Fibroblast of the conjunctiva (primary cell): Measurements from ENCODE around the gene PAK1.
"Not testable (repeated sequence)": the region's sequence is repeated elsewhere in the genome, so short reads cannot be mapped to it uniquely, and the experiment has no call there.

Experiments used
- DNase-seq: peaks from one replicate; pipeline ENCODE4 v3.0.0-alpha.2; 2010; ENCODE audit warnings: low read depth

PAK1 gene

DNA sequence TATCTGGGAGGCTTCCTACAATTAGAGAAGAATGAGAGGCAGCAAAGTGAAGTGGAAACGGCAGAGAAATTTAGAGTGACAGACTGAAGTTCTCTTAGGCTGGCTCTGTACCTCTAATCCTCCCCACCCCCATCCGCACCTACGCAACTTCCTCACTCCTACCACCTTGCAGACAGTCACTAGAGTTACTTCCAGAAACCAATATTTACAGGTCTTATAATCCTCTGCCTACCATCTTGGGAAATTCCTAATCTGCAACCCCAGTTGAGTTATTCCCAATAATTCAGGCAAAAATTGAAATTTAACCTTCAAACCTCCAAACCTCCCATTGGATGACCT lies 71.7 kb downstream of the PAK1 start:
- DNase-seq, result no peak

DNA sequence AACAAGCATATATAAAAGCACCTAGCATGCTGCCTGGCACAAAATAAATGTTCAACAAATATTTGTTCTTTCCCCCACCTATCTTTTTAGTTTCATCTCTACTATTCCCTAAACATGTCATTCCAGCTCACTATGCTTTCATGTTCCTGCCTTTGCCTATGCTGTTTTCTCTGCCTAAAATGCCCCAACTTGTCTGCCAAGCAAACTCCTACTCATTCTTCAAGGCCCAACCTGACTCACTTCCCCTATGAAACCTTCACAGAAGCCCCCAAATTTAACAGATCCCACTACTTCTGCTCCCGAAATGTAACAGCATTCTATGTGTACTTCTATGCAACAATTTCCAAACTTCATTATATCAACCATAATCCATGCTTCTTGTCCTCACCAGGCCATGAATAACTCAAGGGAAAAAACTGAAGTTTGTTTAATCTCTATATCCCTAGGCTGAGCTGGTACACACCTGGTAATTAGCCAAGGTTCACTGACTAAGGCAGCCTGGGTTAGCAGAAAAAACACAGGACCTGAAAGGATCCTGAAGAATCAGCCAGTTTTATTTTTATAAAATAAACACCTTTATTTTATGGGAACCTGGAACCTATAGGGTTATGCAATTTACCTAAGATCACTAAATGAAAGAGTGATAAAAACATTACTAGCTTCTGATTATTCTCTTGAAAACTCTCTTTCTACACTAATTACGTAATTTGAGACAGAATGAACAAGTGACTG lies 72.2 kb downstream of the PAK1 start:
- DNase-seq, result no peak

DNA sequence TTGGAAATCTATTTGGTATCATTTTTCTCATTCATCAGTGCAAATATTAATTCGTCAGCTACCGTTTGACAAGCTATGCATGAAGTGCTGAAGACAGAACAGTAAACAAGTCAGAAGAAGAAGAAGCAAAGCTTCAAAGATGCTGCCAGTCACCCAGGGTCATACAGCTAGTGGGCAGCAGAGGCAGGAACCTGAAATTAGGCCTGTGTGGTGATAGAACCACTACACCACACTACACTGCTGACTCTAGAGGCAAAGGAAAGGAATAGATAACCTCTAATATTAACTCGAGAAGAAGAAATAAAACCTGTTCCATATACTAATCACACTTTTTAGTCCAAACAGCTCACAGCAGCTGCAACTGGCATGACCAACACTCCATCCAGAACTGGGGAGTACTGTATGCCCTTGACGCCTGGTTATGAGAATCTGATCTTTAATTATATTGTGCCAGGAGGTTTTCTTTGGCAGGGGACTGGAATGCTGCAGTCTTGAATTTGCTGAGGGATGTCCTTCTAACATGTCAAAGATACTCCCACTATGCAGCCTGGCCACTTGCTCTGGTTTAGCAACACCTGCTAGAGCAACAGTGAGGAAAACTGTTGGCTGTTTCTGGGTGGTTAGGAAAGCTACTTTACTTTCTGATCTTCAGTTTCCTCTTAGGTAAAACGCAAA lies 73.0 kb downstream of the PAK1 start:
- no peak for DNase-seq

DNA sequence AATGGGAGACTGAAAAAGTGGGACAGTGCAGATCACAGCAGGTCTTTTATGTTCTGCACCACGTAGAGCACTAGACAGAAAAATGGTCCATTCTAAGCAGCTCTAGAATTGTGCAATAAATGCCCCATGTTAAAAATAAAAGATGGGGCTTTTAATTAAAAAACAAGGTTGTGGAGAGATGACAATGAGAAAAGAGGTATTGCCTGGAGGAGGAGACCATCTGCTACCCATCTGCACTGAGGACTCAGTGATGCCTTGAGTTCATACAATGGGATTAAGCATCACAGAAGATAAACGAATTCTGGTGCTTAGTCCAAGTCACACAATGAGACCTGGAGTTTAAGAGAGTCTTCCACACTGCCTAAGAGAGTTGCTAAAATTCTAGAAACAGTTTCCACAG lies 73.6 kb downstream of the PAK1 start:
- DNase-seq, result no peak

DNA sequence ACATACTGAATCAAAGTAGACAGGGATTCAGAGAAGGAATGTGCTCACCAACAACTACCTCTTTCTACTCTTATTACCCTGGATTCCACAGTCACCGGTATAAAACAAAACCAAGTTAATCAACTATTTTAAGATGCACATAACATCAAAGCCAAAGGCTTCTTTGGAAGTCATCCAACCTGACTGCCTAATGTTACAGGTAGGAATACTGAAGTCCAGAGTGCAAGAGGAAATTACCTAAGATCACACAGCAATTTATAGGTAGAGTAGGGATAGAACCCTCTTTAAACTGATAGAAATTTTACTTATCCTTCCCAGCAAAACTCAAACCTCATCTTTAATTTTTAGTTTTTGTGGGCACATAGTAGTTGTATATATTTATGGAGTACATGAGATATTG lies 76.3 kb downstream of the PAK1 start:
- no peak for DNase-seq

DNA sequence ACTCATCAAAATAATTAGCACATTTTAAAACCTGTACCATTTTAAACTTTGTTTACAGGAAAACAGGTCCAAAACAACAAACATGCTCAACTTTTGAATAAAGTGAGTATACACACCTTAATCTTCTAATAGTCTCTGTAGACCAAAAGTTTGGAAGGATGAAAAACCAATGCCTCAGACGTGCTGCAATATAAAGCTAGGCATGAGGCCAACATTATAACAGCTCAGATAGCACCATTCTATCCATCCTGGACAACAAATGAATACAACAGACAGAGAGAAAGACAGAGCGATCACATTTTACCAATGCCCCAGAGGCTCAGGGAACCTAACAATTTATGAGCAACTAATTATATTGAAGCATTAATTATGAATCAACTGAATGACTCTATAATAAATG lies 77.0 kb downstream of the PAK1 start:
- no peak for DNase-seq

DNA sequence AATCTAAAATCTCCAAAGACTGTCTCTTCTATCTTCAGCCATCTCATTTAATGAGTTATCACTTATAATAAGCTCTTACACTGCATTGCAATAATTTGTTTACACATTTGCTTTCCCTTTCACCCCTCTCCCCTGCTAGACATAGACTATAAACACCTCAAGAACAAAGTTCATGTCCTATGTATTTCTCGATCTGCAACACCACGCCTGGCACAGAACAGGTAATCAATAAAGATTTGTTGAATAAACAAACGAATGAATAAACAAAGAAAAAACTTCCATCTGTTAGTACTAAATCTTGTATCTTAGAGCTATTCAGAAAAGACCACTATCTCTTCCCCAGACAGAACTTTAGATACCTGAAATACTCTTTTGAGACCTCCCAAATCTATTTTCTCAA lies 77.6 kb downstream of the PAK1 start:
- no peak for DNase-seq

DNA sequence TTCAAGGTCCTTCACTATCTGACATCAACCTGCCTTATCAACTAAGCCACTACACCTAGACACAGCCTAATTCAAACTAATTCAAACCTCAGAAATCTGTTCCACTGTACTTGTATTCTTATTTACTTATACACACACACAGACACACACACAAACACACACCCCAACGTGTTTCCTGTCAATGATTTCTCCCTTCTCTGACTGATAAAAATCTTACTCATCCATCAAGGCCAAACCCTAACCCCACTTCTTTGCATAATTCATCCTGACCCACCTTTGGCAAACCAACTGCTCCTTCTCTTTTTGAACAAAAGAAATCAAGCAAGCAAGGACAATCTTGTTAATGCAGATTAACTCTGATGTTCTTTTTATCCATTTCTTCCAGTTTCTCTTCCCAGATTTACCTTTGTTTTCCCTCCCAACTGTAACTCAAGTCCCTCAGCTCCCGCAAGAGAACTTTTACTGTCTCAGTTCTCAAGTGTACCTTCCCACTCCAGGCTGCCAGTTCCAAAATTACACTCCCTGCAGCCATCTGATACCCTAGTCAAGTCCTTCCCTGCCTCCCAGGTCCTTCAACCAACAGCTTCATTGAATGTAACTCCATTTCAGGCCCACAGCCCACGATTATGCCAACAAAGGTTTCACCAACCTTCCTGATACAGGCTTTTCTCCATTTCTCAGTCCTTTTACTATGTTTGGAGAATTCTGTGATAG lies 78.3 kb downstream of the PAK1 start:
- no peak for DNase-seq

DNA sequence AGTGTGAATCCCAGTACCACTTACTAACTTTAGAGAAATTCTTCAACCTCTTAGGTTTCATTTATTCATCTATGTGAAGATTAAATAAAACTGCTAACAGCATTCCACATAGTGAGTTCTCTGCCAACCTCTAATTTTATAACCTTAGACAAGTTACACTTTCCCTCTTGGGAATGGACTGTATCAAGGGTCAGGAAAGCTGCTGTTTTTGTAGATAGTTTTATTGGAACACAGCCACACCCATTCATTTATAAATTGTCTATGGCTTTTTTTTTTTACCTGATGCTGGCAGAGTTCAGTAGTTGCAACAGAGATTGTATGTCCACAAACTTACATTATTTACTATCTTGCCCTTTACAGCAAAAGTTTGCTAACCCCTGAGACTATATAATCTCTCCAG lies 81.1 kb downstream of the PAK1 start:
- DNase-seq, result no peak

DNA sequence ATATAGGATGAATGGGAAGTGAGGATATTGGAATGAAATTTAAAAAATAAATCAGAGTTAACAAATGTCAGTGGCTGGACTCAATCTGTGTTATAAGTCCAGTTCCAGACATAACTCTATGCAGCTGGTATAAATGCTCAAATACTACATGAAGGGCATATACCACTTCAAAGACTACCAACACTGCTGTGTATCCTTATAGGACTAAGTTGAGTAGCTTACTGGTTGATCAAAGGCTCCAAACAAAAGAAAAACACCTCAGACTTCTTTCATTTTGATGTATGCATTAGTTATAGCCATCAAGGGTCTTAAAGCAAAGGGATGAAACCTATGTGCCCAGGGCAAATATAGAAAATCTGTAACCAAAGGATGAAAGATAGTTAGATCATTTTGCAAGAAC lies 86.2 kb downstream of the PAK1 start:
- DNase-seq, result no peak

DNA sequence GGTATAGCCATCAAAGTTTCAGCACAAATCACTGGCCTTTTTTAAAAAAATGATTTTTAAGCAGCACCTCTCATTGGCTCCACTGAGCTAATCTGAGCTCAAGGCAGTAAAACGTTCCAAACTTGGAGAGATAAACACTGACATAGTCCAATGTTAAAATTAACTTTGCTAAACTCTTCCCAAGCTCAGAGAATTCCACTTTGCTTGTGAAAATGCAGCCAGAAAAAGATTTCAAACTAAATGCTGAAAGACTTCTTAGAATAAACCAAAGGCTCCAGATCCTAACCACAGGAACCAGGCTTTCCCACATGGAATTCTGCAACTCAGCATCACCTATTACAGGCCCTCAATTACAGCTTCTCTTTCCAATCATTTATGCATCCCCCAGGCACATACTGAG lies 87.7 kb downstream of the PAK1 start:
- DNase-seq, result no peak

DNA sequence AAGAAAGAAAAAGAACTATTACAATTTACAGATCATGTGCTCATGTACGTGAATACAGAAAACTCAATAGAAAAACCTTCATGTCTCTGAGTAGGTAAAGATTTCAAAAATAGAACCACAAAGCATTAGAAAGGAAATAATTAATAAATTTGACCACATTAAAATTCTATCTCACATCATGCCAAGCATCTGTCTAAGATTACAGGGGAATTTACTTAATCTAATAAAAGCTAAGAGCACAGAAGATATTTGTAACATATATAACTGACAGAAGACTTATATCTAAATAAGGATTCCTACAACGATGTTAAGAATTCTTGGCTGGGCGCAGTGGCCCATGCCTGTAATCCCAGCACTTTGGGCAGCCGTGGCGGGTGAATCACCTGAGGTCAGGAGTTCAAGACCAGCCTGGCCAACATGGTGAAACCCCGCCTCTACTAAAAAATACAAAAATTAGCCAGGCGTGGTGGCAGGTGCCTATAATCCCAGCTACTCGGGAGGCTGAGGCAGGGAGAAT lies 88.6 kb downstream of the PAK1 start:
- not testable (repeated sequence) for DNase-seq

DNA sequence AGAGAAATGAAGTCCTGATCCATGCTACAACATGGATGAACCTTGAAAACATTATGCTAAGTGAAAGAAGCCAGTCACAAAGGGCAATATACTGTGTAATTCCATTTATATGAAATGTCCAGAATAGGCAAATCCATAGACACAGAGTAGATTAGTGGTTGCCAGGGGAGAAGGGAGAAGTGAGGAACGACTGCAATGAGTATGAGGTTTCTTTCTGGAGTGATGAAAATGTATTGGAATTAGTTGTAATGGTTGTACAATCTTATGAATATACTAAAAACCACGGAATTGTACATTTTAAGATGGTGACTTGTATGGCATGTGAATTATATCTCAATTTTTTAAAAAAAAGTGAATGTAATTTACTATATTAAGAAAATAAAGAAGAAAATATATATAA lies 89.3 kb downstream of the PAK1 start:
- no peak for DNase-seq

DNA sequence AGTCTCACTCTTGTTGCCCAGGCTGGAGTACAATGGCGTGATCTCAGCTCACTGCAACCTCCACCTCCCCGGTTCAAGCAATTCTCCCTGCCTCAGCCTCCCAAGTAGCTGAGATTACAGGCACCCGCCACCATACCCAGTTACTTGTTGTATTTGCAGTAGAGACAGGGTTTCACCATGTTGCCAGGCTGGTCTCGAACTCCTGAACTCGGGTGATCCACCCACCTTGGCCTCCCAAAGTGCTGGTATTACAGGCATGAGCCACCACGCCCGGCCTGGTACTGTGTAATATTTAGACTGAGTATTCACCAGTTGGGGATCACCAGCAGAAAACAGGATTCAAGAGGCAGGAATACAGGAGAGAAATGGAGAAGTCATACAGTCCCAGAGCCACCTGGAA lies 90.5 kb downstream of the PAK1 start:
- DNase-seq, result not testable (repeated sequence)

DNA sequence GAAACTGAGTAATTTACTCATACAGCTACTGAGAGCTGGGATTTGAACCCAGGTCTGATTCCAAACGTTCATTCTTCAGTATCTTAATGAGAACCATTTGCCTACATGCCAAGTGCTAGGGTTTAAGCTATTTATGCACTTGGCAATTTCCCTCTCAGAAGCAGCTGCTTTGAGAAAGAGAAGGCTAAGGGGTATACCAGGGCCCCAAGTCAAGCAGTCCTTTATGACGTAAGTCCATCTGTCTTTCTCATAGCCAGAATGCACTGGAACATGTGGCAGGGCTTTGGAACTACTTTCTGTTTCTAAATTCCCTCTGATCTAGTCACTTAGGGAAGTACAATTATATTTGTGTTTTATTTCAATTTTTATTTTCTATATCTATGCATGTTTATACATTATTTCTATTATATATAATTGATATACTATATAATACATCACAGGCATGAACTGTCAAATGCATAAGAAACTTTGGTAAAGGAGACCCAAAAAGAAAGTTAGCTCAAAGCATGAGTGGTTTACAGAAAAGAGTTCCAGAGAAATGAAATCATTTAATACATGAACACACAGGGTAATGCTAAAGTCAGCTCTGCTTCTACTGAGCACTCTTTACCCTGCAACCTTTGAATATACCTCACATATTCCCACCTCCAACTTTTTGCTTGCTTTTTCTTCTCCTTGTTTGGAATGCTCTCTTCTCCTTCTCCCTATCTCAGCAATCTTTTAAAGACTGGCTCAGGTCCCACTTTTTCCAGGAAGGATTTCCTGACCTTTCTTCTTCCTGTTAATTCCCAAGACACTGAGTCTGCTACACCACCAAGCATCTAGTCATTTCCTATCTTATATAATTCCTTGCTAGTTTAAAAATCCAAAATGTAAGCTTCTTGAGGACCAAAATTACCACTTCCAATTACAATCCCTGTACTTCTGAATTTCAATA lies 91.9 kb downstream of the PAK1 start:
- peak; percentile 61 for DNase-seq

DNA sequence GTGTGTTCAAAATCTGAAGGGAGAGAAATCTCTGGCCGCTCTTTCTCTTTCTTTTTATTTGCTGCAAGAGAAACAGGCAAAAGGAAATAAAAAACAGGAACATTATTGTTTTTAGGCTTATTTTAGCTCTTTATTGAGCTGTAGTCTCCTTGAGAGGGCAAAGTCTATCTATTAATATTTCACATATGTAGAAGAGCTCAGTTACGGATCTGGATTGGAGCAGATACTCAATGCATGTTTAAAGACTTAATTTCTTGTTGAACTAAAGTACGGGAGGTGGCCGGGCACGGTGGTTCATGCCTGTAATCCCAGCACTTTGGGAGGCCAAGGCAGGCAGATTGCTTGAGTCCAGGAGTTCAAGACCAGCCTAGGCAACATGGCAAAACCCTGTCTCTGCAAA lies 94.0 kb downstream of the PAK1 start:
- no peak for DNase-seq

DNA sequence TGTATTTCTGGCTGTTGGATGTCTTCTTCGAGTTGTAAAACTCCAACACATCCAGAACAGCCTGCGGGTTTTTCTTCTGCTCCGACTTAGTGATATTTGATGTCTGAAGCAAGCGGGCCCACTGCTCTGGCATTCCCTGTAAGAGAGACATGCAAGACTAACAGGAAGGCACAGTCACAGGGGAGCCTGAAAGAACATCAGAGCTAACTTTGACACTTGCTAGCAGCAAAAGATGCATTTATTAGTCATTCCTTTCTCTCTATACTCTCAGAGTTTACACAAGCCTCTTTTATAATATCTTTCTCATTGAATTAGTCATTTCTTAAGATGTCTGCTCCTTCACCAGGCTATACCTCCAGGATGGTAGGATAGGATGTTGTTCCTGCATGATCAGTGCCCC lies 94.6 kb downstream of the PAK1 start:
- no peak for DNase-seq

DNA sequence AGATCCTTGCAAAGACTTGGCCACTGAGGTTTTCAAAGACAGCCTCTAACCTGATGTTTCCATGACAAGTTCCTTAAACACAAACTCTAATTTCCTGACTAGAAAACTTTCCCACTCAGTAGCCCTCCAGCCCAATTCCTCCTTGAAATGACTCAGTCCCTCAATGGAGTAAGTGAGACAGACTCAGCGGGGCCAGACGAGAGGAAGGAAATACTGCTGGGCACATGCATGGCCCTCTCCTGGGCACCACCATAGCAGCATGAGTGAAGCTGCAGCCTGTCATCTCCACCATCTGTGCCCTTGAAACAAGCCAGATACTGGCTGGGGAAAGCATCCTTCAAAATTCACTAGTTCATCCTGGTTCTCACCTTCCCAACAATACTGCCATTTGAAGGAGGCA lies 96.2 kb downstream of the PAK1 start:
- DNase-seq, result no peak

DNA sequence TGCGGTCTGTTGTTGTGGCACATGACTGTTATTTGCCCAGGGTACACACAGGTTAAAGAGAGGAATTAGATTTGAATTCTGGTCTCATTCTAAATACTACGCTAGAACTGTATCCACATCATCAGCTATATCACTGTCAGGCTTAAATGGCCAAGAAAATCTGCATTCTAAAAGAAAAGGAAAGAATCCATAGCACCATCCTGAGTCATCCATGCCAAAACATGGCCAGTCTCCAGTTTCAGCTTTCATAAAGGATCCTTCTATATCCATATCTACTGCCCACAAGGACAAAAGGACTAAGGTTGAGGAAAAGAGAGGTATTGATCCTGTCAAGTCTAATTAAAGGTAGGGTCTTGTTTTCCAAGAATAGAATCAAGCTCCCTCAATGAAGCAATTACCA lies 98.8 kb downstream of the PAK1 start:
- no peak for DNase-seq

DNA sequence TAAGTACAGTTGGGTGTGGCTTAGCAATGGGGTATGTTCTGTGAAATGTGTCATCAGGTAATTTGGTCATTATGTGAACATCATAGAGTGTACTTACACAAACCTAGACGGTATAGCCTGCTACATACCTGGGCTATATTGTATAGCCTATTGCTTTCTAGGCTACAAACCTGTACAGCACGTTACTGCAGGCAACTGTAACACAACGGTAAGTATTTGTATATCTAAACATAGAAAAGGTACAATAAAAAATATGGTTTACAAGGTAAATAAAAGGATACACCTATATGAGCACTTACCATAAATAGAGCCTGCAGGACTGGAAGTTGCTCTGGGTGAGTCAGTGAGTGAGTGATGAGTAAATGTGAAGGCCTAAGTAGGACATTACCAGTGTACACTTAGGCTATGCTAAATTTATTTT lies 99.3 kb downstream of the PAK1 start:
- DNase-seq, result no peak

DNA sequence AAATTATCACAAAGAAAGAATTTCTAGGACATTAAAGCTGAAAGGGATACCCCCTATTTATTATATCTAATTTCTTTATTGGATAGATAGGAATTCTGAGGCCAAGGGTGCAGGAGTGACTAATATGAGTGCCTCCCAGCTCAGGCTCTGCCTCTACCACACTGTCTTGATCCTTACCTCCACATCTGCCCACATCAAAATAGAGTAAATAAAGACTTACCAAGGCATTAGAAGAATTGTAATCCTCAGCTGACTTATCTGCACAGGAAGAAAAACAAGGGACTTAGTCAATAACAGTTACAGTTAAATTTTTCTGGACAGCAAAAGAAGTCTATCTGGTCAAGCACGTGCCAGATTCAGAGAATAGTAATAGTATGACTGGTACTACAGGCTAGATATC lies 99.8 kb downstream of the PAK1 start:
- no peak for DNase-seq

DNA sequence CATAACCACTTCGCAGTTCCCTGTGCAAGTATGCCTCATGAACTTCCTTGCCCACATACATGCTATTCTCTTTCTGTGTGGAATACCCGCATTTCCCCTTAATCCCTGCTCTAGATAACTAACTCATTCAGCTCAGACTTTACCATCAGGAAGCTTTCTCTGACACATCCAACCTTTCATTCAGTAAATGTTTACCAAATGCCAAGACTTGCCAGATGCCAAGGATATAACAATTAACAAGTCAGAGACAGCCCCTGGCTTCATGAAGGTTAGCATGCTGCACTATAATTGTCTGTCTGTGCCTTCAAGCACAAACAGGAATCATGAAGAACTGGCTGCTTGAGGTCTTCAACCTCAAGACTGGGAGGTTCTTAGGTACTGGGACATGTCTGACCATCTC lies 101.2 kb downstream of the PAK1 start:
- no peak for DNase-seq
